Fibroblast of the aortic adventitia (primary cell): ENCODE results near the gene ZNF169. TPM values are rescaled to one million over a fixed set of nuclear protein-coding genes. Genes with fewer than 3 reads are reported as not detected.
"Not testable (repeated sequence)": the region's sequence is repeated elsewhere in the genome, so short reads cannot be mapped to it uniquely, and the experiment has no call there.

Experiments
- DNase-seq: peaks from one replicate; pipeline ENCODE4 v3.0.0-alpha.2; 2010; ENCODE audit warnings: low read depth
- H3K4me3 ChIP-seq: 2 replicates; pipeline ENCODE4 v1.5.1; 2011; ENCODE audit warnings: low read depth, mild to moderate bottlenecking, control low read depth, low read length, moderate library complexity
- CTCF ChIP-seq: IDR thresholded peaks from 2 replicates; pipeline ENCODE4 v1.5.1; 2011; ENCODE audit warnings: mild to moderate bottlenecking, low read length, control low read depth, inconsistent platforms; ENCODE audit not compliant: insufficient read depth
- total RNA-seq: library from RNA; depleted of rRNA; stranded (reverse); fragments of >200 nt; gene quantifications from 2 replicates; pipeline ENCODE4 v1.2.3, GENCODE V29; 2012; ENCODE audit warnings: low replicate concordance

The ZNF169 gene
- 3.1 and 4.0 TPM in 2 replicates for total RNA-seq

GRCh38 chr9:94259077-94259862, at the start of gene ZNF169:
Gene ZNF169 (plus strand): TSS chr9:94259298. CDS start chr9:94278813, 19,515 bp downstream.
- H3K4me3 ChIP-seq, result peak within 1 kb of the TSS; percentile 100
- peak; percentile 81 for DNase-seq
- no peak for TF ChIP-seq CTCF

DNA sequence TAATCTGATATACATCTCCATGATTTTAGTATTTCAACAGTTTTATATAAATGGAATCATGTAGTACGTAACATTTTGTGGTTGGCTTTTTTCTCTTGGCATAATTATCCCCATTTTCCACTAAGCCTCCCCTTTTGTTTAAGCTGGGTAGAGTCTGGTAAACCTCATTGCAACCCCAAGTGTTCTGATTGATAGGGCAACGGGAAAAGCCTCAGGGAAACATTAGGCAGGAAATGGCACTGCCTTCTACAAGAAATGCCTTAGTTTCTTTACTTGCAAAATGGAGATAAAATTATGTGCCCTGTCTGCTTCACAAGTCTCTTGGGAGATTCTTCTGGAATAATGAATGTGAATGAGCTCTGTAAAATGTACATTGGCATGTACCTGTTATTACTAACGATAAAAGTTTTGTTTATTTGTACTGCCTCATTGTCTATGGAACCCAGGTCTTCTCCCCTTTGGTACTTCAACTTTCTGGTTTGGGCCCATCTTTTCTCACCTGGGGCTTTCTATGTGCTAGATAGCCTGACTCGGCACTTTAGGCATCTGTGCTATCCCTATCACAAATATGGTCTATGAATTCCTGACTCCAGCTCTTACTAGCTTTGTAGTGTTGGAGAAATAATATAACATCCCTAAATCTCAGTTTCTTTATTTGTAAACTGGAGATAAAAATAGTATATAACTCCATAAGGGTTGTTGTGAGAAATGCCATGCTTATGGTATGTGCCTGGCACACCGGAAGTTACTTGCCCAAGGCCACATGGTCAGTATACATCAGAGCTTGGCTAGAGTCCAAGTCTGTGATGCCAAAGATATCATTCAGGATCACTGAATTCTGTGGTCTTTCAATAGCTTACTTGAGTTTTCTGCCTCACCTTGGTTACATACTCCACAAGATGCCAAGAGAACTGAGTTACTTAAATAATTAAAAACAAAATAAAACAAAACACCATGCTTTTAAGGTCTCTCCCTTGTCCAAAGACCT, 48.2 kb upstream of the ZNF169 start:
- DNase-seq, result peak; percentile 5
- H3K4me3 ChIP-seq, result no peak overlapping the region
- no peak for TF ChIP-seq CTCF

DNA sequence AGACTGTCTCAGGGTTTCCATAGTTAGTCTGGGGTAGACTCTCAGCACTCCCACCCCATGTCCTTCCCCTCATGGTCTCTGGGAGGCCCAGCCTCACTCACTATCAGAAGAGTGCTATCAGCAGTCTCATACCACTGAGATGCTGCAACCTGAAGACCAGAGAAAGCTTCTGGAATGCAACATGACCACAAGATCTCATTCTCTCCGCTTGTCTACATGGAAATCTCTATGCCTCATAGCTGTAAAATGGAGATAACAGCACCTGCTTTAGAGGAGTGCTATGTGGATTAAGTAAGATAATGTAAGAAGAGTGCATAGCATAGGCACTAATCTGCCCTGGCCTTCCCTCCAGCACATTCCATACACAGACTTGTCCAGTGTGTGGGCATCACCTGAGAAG, 47.0 kb upstream of the ZNF169 start:
- peak; percentile 24 for DNase-seq
- TF ChIP-seq CTCF, result no peak
- no peak overlapping the region for H3K4me3 ChIP-seq

DNA sequence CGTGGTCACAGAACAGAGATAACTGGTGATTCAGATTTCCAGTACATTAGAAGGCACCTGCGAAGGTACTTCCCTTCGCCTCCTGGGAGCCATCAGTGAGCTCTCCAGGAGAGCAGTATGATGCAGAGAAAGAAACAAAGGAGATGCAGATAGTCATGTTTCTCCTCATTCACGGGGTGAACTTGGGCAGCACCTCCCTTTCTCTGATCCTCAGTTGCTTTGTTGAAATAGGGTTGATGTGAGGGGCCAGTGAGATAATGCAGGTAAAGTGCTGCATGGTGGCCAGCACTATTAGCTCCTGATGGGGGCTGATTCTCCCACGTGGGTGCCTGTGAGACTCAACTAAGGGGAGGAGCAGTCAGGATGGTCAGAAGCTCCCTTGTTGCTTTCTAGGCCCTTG, 46.6 kb upstream of the ZNF169 start:
- no peak for DNase-seq
- no peak for TF ChIP-seq CTCF
- no peak overlapping the region for H3K4me3 ChIP-seq

GRCh38 chr9:94213511-94214124, 45.5 kb upstream of the ZNF169 start:
- peak; percentile 86 for DNase-seq
- TF ChIP-seq CTCF, result peak; percentile 75
- no peak overlapping the region for H3K4me3 ChIP-seq

DNA sequence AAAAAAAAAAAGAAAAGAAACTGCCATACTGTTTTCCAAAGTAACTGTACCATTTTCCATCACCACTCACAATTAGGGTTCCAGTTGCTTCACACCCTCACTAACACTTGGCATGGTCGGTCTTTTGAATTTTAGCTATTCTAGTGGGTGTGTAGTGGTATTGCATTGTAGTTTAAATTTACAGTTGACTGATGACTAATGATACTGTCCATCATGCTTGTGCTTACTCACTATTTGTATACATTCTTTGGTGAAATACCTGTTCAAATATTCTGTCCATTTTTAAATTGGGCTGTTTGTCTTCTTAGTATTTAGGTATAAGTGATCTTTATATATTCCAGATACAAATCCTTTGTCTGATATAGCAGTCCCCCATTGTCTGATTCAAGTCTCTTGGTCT, 36.2 kb upstream of the ZNF169 start:
- TF ChIP-seq CTCF, result no peak
- no peak overlapping the region for H3K4me3 ChIP-seq
- DNase-seq, result no peak

- not testable (repeated sequence) for H3K4me3 ChIP-seq, DNase-seq
Observed at GRCh38 chr9:94225413-94225812, 33.7 kb upstream of the ZNF169 start.
